Measurements from ENCODE around the gene ERGIC3. TPM values are rescaled to one million over a fixed set of nuclear protein-coding genes. Genes with fewer than 3 reads are reported as not detected.

Gene ERGIC3
- total and polyA plus RNA-seq, 2 of the 4 experiments (the other 2 are of a cell fraction): 434 to 438 TPM

GRCh38 chr20:35595901-35596300 lies 54.0 kb downstream of the ERGIC3 start:
- no peak overlapping the region for H2BK20ac ChIP-seq (ENCODE audit: low read depth, low read length)
- ChIA-PET CTCF (no interaction called here), POLR2A (ENCODE audit: unreplicated experiment) (interaction anchor here (0.5 kb wide), 1 partner anchor 32 kb away, joined by 3 read pairs; no protein-coding TSS in a partner anchor)
- H4K91ac ChIP-seq (ENCODE audit: insufficient read depth, low read depth, low read length): no peak overlapping the region
- no peaks in the 10 kb centered on the region; the same call in 1 of the 2 replicates for H3K4me1 ChIP-seq (ENCODE audit: control insufficient read depth, insufficient read depth, low read length)
- no peaks in the 10 kb centered on the region for H3K36me3 ChIP-seq (ENCODE audit: control insufficient read depth, insufficient read depth, low read length)
- H3K23ac ChIP-seq (ENCODE audit: low read depth, low read length): no peak overlapping the region
- in situ Hi-C loops (cut with MboI; ENCODE audit: low sequenced_read_pairs) (no loop called here), intact Hi-C loops (cut with micrococcal nuclease) (no loop called here), dilution Hi-C loops (cut with HindIII; ENCODE audit: low sequenced_read_pairs, unreplicated experiment) (no loop called here)
- H4K20me1 ChIP-seq (ENCODE audit: insufficient read depth, low read length): no peaks in the 10 kb centered on the region; the same call in 1 of the 2 replicates
- H3K9me1 ChIP-seq (ENCODE audit: insufficient read depth, low read length): no peaks in the 10 kb centered on the region; the same call in 1 of the 2 replicates
- H2AFZ ChIP-seq (replicated peaks; ENCODE audit: low read length, poor library complexity): no peak overlapping the region
- H3K27ac ChIP-seq (ENCODE audit: insufficient read depth, low read length): no peak overlapping the region
- no peaks in the 10 kb centered on the region for H3K9me3 ChIP-seq (ENCODE audit: control insufficient read depth, insufficient read depth, low read length)
- H2BK120ac ChIP-seq (ENCODE audit: low read depth, low read length): no peak overlapping the region
- no peak overlapping the region for H4K8ac ChIP-seq (ENCODE audit: low read depth in 2 of 2, low read length in 2 of 2)
- H3K9ac ChIP-seq (ENCODE audit: low read depth, low read length): no peak overlapping the region
- ATAC-seq (ENCODE audit: low read depth) (no peak), DNase-seq (no peak)
- H2AK9ac ChIP-seq (replicated peaks; ENCODE audit: low read depth, low read length, poor library complexity): no peak overlapping the region
- no peak overlapping the region for H2BK15ac ChIP-seq (ENCODE audit: low read depth, low read length)
- no peak overlapping the region for H3K4me2 ChIP-seq (ENCODE audit: low read depth, low read length)
- no peak overlapping the region for H3K4ac ChIP-seq (ENCODE audit: low read depth, low read length)
- H3K27me3 ChIP-seq (ENCODE audit: control insufficient read depth, insufficient read depth, low read length): peaks cover 37% of the 10 kb centered on the region
- no peak overlapping the region for H2BK5ac ChIP-seq (ENCODE audit: low read depth, low read length, poor library complexity, severe bottlenecking)
- no peak overlapping the region for H3K14ac ChIP-seq (replicated peaks; ENCODE audit: low read depth, low read length)
- H3K56ac ChIP-seq (ENCODE audit: extremely low read depth, insufficient read depth, low read length): no peak overlapping the region
- no peak overlapping the region for H3K4me3 ChIP-seq (ENCODE audit: insufficient read depth, low read depth, low read length)
- no peak overlapping the region for H3K18ac ChIP-seq (ENCODE audit: low read depth, low read length)
- no peaks in the 10 kb centered on the region for H3K79me1 ChIP-seq (ENCODE audit: low read depth in 1 of 2, low read length in 2 of 2)
- no peak overlapping the region for H2AK5ac ChIP-seq (ENCODE audit: low read depth, low read length)
- no peak for TF ChIP-seq MXI1 (IDR thresholded peaks at IDR 0.05; ENCODE audit: borderline replicate concordance, low read depth, low read length)
- TF ChIP-seq MAZ (IDR thresholded peaks at IDR 0.05; ENCODE audit: borderline replicate concordance, low read depth, low read length): no peak
- no peak for TF ChIP-seq POLR2A (IDR thresholded peaks at IDR 0.05; ENCODE audit: low read depth, low read length)
- no peak for TF ChIP-seq RCOR1 (IDR thresholded peaks at IDR 0.05; ENCODE audit: insufficient replicate concordance, low read length)
- no peak for TF ChIP-seq BHLHE40 (IDR thresholded peaks at IDR 0.05; ENCODE audit: low read depth, low read length)
- TF ChIP-seq SMC3 (IDR thresholded peaks at IDR 0.05; ENCODE audit: low read depth, low read length): no peak
- TF ChIP-seq, protein P1, sequence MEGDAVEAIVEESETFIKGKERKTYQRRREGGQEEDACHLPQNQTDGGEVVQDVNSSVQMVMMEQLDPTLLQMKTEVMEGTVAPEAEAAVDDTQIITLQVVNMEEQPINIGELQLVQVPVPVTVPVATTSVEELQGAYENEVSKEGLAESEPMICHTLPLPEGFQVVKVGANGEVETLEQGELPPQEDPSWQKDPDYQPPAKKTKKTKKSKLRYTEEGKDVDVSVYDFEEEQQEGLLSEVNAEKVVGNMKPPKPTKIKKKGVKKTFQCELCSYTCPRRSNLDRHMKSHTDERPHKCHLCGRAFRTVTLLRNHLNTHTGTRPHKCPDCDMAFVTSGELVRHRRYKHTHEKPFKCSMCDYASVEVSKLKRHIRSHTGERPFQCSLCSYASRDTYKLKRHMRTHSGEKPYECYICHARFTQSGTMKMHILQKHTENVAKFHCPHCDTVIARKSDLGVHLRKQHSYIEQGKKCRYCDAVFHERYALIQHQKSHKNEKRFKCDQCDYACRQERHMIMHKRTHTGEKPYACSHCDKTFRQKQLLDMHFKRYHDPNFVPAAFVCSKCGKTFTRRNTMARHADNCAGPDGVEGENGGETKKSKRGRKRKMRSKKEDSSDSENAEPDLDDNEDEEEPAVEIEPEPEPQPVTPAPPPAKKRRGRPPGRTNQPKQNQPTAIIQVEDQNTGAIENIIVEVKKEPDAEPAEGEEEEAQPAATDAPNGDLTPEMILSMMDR (conservative IDR thresholded peaks at IDR 0.05; ENCODE audit: low read depth, low read length): no peak
- no peak for TF ChIP-seq RAD21 (IDR thresholded peaks at IDR 0.05; ENCODE audit: low read length)
- TF ChIP-seq FOS (IDR thresholded peaks at IDR 0.05; ENCODE audit: low read depth, low read length): no peak
- H4K5ac ChIP-seq (ENCODE audit: low read depth, low read length): no peak overlapping the region
- 62 to 100% methylated on average over 1 to 5 of the region's 7 CpGs for WGBS, 2 experiments (ENCODE audit: extremely low coverage in 2 of 2, insufficient read length in 1 of 2)
- BruUV-seq (replicated peaks): no TSS peak

All from IMR-90 (cell line).